NCI-H2196 (cell line): Measurements from ENCODE around the gene SLC2A6.

Experiments used
- DNase-seq: peaks from one replicate; lab custom pipeline; 2025; ENCODE audit not compliant: unreplicated experiment; lab: John Stamatoyannopoulos, UW

SLC2A6 gene

GRCh38 chr9:133440874-133441273 is 38.0 kb downstream of the SLC2A6 start:
- DNase-seq, result no peak

- no peak for DNase-seq
Observed at GRCh38 chr9:133439337-133439736, 39.6 kb downstream of the SLC2A6 start.

- DNase-seq, result peak; percentile 7
Observed at GRCh38 chr9:133437753-133438531, 41.0 kb downstream of the SLC2A6 start.

- no peak for DNase-seq
Observed at GRCh38 chr9:133436681-133437080, 42.2 kb downstream of the SLC2A6 start.

- DNase-seq, result no peak
Observed at GRCh38 chr9:133433351-133433843, 45.5 kb downstream of the SLC2A6 start.

GRCh38 chr9:133430244-133430643 is 48.7 kb downstream of the SLC2A6 start:
- no peak for DNase-seq

GRCh38 chr9:133429641-133430161 is 49.2 kb downstream of the SLC2A6 start:
- DNase-seq, result no peak

GRCh38 chr9:133429214-133429613 is 49.7 kb downstream of the SLC2A6 start:
- DNase-seq, result no peak

- DNase-seq, result peak; percentile 71
Observed at GRCh38 chr9:133428617-133429101, 50.2 kb downstream of the SLC2A6 start.

- no peak for DNase-seq
Observed at GRCh38 chr9:133427658-133428348, 51.1 kb downstream of the SLC2A6 start.

- no peak for DNase-seq
Observed at GRCh38 chr9:133426011-133426410, 52.9 kb downstream of the SLC2A6 start.

GRCh38 chr9:133425049-133425632 is 53.8 kb downstream of the SLC2A6 start:
- no peak for DNase-seq

- no peak for DNase-seq
Observed at GRCh38 chr9:133424187-133424586, 54.7 kb downstream of the SLC2A6 start.

- no peak for DNase-seq
Observed at GRCh38 chr9:133423216-133423615, 55.7 kb downstream of the SLC2A6 start.

GRCh38 chr9:133421615-133422542 is 57.0 kb downstream of the SLC2A6 start, which contains the start of gene ADAMTS13:
Gene ADAMTS13, plus strand, starts transcription at chr9:133422367. Its CDS starts 77 bp downstream, at chr9:133422444.
- DNase-seq, result no peak
